IPS-18c (cell line): ENCODE data around the gene UCN.
"Not testable (repeated sequence)": the region's sequence is repeated elsewhere in the genome, so short reads cannot be mapped to it uniquely, and the experiment has no call there.

Source experiments
- H3K4me3 ChIP-seq: 2 replicates; pipeline ENCODE4 v1.7.0; 2013; ENCODE audit warnings: low read depth, mild to moderate bottlenecking, low read length, moderate library complexity; ENCODE audit not compliant: insufficient read depth
- H3K9me3 ChIP-seq: one replicate; pipeline ENCODE4 v1.6.1; 2013; ENCODE audit warnings: mild to moderate bottlenecking, low read length, moderate library complexity; ENCODE audit not compliant: control insufficient read depth, insufficient read depth

The UCN gene

DNA sequence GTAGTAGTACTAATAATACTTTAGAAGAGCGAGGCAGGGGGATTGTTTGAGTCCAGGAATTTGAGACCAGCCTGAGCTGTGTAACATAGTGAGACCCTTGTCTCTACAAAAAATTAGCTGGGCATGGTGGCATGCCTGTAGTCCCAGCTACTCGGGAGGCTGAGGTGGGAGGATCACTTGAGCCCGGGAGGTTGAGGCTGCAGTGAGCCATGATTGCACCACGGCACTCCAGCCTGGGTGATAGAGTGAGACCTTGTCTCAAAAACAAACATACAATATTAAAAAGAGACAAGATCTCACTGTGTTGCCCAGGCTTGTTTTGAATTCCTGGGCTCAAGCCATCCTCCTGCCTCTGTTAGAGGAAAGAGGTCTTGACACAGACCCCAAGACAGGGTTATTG, 7.6 kb downstream of the UCN start:
- not testable (repeated sequence) for H3K9me3 ChIP-seq, H3K4me3 ChIP-seq

DNA sequence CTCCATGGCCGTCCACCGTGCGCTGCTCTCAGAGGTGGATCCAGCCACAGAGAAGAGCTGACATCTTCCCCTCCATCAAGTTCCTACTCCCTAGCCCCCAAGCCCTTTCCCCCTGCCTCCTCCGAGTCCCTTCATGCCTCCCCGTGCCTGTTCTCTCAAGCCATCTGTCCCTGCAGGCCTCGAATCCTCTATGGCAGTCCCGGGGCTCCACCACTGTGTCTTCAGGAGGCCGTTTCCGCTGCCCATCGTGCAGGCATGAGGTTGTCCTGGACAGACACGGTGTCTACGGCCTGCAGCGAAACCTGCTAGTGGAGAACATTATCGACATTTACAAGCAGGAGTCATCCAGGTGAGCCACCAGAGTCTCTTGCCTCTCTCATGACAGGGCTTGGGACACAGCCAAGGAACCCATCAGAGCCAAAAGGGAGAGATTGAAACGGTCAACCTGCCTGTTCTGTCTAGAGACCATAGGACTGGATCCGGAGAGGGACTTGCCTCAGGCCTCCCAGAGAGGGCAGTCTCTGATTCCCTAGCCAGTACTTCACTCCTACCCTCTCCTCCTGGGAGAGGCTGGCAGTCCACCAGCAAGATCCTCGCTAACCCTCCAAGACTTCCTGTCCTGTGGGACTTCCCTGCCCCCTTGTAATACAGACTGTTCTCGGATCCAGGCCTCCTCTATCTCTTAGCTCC, 9.7 kb downstream of the UCN start:
- Histone ChIP-seq H3K9me3 (peaks cover 2% of the 10 kb centered on the region), H3K4me3 (no peak overlapping the region)

DNA sequence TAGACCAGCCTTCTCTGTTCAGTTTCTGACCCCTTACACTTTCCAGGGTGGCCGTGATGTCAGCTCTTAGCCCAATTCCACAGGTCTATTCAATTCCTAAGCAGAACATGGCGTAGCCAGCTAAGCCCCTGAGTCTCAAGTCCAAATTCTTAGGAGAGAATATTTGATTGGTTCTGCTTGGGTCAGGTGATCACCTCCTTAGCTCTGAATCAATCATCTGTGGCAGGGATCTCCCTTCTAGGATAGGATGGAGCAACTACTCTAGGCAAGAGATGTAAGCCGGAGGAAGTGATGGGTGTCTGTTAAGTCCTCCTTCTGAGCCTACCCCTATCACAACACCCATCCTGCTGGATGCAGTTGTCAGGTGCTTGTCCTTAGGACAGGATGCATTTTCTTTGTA, 11.1 kb downstream of the UCN start:
- Histone ChIP-seq H3K9me3 (peaks cover 2% of the 10 kb centered on the region), H3K4me3 (no peak overlapping the region)

DNA sequence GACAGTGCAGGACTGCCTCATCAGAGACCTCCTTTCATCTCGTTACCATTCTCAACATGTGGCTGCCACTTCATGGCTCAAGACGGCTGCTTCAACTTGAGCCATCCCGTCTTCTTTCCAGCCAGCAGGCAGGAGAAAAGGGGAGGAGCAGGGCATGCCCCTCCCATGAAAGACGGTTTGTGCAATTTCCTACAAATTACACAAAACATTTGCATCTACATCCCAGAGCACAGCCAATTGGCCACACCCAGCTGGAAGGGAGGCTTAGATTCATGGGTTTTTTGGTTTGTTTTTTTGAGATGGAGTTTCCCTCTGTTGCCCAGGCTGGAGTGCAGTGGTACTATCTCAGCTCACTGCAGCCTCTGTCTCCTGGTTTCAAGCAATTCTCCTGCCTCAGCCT, 11.8 kb downstream of the UCN start:
- peaks cover 2% of the 10 kb centered on the region for H3K9me3 ChIP-seq

DNA sequence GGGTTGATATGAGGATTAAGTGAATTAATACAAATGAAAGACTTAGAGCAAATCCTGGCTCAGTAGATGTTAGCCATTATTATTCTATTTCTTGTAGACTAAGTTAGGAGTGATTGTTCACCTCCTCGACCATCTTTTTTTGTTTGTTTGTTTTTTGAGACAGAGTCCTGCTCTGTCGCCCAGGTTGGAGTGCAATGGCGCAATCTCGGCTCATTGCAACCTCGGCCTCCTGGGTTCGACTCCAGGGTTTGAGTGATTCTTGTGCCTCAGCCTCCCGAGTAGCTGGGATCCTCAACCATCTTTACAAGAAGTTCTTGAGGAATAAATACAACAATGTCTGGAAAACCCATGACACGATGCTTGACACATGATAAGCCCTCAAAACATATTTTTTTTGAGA, 13.3 kb downstream of the UCN start:
- Histone ChIP-seq H3K4me3 (no peak overlapping the region), H3K9me3 (no peaks in the 10 kb centered on the region)

More for the DNA sequence above, 11.8 kb downstream of the UCN start:
- no peak overlapping the region for H3K4me3 ChIP-seq

DNA sequence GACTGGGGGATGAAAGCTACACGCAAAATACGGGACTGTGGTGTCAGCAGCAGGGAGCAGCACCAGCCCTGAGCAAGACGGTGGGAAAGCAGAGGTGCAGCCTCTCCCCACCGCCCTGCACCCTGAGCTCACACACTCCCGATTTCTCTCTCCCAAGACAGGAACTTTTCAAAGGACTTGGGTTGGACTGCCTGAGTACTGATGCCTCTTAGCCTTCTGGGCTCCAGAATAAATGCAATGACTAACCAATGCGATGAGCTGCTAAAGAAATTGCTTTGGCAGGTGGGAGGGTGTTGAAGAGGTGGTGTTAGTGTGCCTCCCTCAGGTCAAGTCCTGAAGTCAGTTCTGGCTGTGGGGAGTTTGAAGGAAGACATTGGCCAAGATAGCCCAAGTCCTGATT, 16.4 kb downstream of the UCN start:
- no peaks in the 10 kb centered on the region for H3K9me3 ChIP-seq
- H3K4me3 ChIP-seq, result no peak overlapping the region

DNA sequence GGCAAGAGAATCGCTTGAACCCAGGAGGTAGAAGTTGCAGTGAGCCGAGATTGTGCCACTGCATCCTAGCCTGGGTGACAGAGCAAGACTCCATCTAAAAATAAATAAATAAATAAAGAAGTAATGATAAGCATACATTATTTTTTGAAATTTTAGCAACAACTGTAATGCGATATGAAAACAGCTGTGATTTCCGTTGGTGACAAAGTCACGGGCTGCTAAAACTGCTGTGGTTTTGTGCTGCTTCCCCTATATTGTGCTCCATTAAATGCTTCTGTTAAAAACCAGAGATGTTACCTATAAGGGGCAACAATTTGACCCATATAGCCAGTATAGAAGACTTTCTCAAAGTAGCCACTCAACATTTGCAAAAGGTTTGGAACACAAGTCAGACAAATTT, 17.7 kb downstream of the UCN start:
- Histone ChIP-seq H3K4me3 (no peak overlapping the region), H3K9me3 (no peaks in the 10 kb centered on the region)

DNA sequence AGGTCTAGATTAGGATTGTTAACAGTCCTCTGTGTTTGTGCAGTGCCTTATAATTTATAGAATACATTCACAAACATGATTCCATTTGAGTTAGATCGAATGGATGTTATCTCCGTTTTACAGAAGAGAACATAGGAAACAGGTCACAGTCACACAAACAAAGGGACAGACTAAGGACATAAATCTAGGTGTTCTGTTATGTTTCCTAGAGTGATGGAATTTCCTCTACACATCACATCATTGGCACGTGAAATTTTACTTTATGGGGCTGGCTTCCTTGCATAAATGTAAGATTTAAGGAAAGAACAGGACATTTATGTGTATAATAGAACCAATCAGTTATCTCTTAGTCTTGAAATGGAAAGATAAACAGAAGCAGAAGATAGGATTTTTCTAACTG, 19.6 kb downstream of the UCN start:
- Histone ChIP-seq H3K4me3 (no peak overlapping the region), H3K9me3 (no peaks in the 10 kb centered on the region)

DNA sequence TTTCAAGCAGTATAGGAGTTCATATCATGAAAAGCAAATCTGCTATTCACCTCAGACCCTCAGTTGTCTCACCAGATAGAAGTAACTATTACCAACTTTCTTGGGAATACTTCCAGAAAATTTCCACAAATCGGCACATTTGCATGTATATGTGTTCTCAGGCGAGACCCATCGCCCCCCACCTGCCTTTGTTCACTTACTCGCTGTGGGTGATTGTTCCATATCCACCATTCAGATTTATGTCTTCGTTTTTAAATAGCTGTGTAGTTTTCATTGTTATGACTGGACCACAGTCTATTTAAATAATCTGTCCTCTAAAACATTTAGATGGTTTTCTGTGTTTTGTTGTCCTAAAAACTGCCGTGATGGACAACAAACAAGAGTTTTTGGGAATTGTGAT, 22.8 kb downstream of the UCN start:
- Histone ChIP-seq H3K4me3 (no peak overlapping the region), H3K9me3 (no peaks in the 10 kb centered on the region)

DNA sequence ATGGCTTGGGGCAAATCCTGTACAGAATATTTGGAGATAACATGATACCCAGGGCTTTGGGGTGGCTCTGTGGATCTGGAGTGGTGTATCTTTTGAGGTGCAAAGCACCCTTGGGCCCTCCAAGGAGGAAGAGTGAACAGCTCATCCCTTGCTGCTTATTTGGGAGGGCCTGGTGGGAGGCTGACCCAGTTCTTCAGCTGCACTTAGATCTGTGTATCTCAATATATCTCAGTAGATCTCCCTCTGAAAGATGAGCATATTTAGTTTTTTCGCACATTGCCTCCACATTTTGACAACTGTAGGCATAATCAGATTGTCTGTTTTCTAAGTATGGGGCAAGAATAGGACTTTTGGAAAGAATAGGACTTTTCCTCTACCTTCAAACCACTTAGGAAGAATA, 23.2 kb downstream of the UCN start:
- no peaks in the 10 kb centered on the region for H3K9me3 ChIP-seq
- H3K4me3 ChIP-seq, result no peak overlapping the region

DNA sequence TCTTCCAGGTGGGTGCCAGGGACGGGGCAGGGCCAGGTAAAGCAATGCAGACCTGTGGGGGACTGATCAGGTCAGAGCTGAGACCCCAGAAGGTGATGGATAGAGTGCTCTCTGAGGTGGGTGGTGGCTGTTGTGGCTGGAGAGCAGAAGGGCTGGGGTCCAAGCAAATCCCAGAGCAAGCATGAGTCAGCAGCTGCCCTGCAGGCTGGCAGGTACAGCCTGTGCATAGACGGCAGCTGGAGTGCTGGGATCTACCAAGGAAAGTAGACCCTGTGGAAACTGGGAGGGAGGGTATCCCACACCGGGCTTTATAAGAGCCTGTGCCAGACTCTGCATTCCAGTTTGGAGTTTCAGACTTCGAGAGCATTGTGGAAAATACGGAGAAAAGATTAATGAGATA, 25.4 kb downstream of the UCN start:
- peak overlapping the region; percentile 16; the same call in 1 of the 2 replicates for H3K4me3 ChIP-seq

DNA sequence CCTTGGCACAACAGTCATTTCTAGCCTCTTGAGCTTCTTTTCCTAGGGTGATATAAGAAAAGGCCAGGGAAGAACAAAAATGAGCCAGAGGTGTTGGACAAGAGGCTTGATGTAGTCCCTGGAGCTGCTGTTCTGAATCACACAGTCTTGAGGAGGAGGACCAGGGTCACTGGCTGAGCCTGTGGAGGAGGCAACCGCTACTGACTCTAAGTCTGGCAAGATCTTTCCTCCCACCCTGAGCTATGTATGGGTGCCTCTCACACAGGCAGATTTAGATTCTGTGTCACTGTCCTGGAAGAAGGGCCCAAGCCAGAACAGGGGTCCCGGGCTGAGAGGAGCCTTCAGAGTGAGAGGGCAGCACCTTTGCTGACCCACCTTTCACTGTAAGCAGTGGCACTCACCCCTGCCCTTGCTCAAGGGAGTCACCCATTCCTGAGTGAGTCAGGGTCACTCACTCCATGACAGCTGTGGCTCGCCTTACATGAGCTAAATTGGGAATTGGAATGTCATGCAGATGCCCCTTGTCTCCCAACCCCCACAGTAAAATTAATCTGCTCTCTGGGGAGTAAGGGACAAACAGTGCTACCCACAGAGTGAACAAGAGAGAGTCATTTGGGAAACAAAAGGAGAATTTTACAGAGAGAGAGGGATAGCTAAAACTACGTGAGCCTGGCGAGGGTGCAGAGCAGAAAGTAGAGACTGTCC, 26.2 kb downstream of the UCN start, which contains the start of gene TRIM54:
Gene TRIM54 (plus strand): TSS at position 575 of the 705 bp plus-strand sequence. CDS start 303 bp downstream, outside the sequence.
- H3K4me3 ChIP-seq, result peak within 1 kb of the TSS; percentile 16
- H3K9me3 ChIP-seq, result no peaks in the 10 kb centered on the region

More for the DNA sequence above, 25.4 kb downstream of the UCN start:
- no peaks in the 10 kb centered on the region for H3K9me3 ChIP-seq

DNA sequence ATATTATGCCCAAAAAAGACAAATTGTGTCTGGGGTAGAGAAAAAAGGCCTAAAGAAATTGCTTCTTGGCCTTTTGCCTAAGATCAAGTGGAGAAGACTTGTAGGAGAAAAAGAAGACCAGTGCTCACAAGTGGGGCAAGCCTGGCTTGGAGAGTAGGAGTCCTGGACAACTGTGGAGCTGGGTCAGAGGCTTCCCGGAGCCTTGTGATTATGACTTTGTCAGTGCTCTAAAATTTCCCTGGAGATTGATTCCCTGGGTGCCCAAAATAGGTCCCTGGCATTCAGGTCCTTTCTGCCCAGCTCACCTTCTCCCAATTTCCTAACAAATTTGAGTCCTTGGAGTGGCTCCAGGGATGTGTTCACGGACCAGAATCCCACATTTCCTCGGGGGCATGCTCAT, 26.8 kb downstream of the UCN start:
- H3K4me3 ChIP-seq, result no peak overlapping the region
- no peaks in the 10 kb centered on the region for H3K9me3 ChIP-seq

DNA sequence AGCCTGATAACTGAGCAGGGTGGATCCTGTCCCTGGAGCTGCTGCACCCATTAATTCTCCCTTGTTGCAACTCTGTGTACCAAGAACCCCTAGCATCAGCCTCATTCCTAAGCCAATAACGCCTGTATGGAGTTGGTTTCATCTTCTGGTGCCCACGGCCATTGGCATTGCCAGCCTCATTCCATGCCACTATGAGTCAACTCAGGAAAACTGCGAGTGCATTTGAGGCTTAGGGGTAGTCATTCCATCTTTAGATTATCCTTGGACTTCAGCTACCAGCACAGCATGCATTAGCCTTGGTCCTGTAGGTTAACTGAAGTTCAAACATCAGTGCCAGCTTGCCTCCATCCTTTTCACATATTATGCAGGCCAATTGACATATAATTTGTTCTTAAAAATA, 27.4 kb downstream of the UCN start:
- no peak overlapping the region for H3K4me3 ChIP-seq

DNA sequence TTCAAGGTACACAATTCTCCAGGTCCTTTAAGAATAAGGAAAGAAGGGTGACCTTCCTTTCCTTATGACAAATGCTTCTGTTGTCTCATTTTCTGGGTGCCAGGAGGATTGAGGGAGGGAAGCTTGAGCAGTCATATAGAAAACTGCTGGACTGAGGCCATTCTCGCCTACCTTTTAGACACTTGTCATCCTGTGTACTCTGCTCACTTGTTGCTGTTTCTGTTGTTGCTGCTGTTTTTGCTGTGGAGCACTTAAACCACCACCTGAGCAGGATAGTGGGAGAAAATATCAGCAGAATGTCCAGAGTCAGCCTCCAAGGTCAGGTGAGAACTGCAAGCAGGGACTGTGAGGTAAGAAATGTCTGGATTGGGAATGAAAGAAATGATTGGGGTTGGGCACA, 30.2 kb downstream of the UCN start:
- no peaks in the 10 kb centered on the region for H3K9me3 ChIP-seq
- H3K4me3 ChIP-seq, result no peak overlapping the region

More for the DNA sequence above, 27.4 kb downstream of the UCN start:
- H3K9me3 ChIP-seq, result no peaks in the 10 kb centered on the region

DNA sequence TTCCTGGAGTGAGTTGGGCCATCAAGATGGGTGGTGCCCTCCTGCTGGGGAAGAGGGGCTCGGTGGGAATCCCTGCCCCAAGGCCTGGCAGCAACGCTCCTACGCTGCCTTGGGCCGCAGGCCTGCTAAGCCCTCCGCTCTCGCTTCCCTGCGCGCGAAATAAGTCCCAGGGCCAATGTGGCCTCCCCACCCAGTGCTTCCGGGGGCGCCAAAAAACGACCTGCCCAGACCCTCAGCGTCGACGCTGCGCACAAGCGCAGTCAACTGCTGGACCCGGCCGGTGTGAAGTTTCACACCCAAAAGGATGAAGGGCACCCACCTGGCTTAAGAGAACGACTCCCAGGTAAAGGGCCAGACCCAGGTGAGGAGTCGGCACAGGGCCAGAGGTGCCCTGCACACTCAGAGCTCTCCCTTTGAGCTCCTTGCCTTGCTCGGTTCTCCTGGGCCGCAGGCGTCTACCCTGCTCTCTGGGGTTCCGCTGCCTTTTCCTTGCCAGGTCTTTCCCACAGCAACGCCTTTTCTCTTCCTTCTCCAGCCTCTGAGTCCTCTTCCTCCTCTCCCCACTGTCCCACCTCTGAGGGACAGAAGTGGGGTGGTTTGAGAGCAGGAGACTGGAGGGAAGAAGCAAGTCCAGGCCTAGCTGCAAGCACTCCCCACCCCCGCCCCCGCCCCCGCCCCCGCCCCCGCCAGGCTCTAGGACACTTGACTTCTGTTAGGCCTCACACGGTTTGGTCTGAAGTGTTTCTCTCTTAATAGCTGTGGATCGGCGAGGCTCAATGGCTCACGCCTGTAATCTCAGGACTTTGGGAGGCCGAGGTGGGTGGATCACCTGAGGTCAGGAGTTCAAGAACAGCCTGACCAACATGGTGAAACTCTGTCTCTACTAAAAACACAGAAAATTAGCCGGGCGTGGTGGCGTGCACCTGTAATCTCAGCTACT, 32.8 kb downstream of the UCN start, which contains the start of gene DNAJC5G:
Gene DNAJC5G (plus strand): TSS at position 223 of the 940 bp plus-strand sequence. CDS start 1,296 bp downstream, outside the sequence.
- H3K4me3 ChIP-seq, result no peak within 1 kb of the TSS
- no peaks in the 10 kb centered on the region for H3K9me3 ChIP-seq
